OCI-M2 (cell line): ENCODE results near the gene OVOL2.

ENCODE experiments used
- DNase-seq: peaks from one replicate; lab custom pipeline; 2025; ENCODE audit not compliant: unreplicated experiment; lab: John Stamatoyannopoulos, UW

Gene OVOL2

DNA sequence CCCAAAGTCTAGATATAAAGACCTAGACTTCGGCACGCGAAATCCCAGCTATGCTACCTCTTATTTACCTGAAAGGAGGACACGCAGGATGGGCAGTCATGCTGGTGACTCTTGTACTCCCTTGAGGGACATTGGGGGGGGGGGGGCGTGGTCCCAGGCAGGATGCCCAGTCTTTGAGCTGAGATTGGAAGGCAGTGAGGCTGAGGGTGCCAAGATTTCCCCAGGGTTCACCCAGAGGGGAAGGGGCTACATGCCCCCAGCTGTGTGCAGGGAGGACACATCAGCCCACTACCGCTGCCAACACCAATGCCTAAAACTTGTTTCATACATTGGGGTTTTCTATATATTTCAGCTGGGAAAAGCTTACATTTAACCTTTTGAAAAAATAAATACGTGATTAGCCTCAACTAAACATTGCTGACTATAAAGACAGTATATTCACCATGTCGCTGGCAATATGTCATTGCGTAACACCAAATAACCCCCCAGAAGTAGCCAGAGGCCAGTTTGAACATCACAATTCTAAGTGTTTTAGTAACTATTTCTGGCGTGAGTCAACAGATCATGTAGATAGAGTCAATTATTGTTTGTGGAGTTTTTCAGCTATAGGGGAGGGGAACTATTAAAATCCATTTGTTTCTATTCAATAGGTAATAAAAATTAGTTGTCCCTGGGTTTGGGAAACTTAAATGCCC lies 67.3 kb downstream of the OVOL2 start:
- no peak for DNase-seq

DNA sequence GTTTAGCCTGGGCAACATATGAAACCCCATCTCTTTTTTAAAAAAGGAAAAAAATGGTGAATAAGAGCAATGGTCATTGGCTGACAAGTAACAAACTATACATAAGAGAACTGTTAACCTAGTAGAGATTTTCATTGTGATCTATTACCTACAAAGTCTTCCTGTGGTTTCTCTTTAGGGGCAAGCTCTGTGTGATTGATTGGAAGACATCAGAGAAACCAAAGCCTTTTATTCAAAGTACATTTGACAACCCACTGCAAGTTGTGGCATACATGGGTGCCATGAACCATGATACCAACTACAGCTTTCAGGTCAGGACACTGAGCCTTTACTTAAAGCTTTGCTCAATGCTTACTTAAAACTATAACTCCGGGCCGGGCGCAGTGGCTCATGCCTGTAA lies 69.7 kb downstream of the OVOL2 start:
- no peak for DNase-seq

DNA sequence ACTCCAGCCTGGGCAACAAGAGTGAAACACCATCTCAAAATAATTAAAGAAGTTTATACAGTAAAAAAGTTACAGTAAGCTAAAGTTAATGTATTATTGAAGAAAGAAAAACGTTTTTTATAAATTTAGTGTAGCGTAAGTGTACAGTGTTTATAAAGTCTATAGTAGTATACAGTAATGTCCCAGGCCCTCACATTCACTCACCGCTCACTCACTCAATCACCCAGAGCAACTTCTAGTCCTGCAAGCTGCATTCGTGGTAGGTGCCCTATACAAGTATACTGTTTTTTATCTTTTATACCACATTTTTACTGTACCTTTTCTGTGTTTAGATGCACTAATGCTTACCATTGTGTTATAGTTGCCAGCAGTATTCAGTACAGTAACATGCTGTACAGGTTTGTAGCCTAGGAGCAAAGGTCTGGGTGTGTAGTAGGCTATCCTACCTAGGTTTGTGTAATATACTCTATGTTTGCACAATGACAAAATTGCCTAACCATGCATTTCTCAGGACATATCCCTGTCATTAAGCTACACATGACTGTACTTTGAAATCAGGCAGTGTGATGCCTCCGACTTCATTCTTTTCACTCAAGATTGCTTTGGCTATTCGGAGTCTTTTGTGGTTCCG lies 72.2 kb downstream of the OVOL2 start:
- no peak for DNase-seq

- DNase-seq, result no peak
Observed at GRCh38 chr20:17976305-17976704, 81.4 kb downstream of the OVOL2 start.
